Measurements from ENCODE around the gene CNGA1.
"Not testable (repeated sequence)": the region's sequence is repeated elsewhere in the genome, so short reads cannot be mapped to it uniquely, and the experiment has no call there.

The CNGA1 gene

GRCh38 chr4:47926667-47927258 lies 89.7 kb downstream of the CNGA1 start:
- H3K4me3 ChIP-seq (ENCODE audit: low read depth, low read length): no peak overlapping the region
- TF ChIP-seq CTCF (IDR thresholded peaks at IDR 0.05; ENCODE audit: low read depth, low read length, missing control alignments): peak; percentile 85

GRCh38 chr4:47923261-47923608 lies 93.2 kb downstream of the CNGA1 start:
- DNase-seq (ENCODE audit: low read depth): not testable (repeated sequence)

More at GRCh38 chr4:47926667-47927258, 89.7 kb downstream of the CNGA1 start:
- no peak for DNase-seq (ENCODE audit: low read depth)

GRCh38 chr4:47922436-47923260 lies 93.8 kb downstream of the CNGA1 start:
- DNase-seq (ENCODE audit: low read depth); H3K4me3 ChIP-seq (ENCODE audit: low read depth, low read length): not testable (repeated sequence)

More at GRCh38 chr4:47923261-47923608, 93.2 kb downstream of the CNGA1 start:
- not testable (repeated sequence) for H3K4me3 ChIP-seq (ENCODE audit: low read depth, low read length)

- not testable (repeated sequence) for DNase-seq (ENCODE audit: low read depth); H3K4me3 ChIP-seq (ENCODE audit: low read depth, low read length)
Observed at GRCh38 chr4:47917163-47917562, 99.3 kb downstream of the CNGA1 start.

- peak overlapping the region; percentile 99; the same call in 1 of the 2 replicates for H3K4me3 ChIP-seq (ENCODE audit: low read depth, low read length)
- TF ChIP-seq CTCF (IDR thresholded peaks at IDR 0.05; ENCODE audit: low read depth, low read length, missing control alignments): no peak
- no peak for DNase-seq (ENCODE audit: low read depth)
Observed at GRCh38 chr4:47915378-47915777, 101.1 kb downstream of the CNGA1 start.

- H3K4me3 ChIP-seq (ENCODE audit: low read depth, low read length): peak overlapping the region; percentile 99
- no peak for DNase-seq (ENCODE audit: low read depth)
- no peak for TF ChIP-seq CTCF (IDR thresholded peaks at IDR 0.05; ENCODE audit: low read depth, low read length, missing control alignments)
Observed at GRCh38 chr4:47914926-47915237, 101.6 kb downstream of the CNGA1 start.

GRCh38 chr4:47914220-47914925 lies 102.1 kb downstream of the CNGA1 start, which contains the start of gene NFXL1:
Gene NFXL1, minus strand, starts transcription at chr4:47914583. Its CDS starts 380 bp downstream, at chr4:47914203.
- peak; percentile 93 for DNase-seq (ENCODE audit: low read depth)
- peak within 1 kb of the TSS; percentile 99 for H3K4me3 ChIP-seq (ENCODE audit: low read depth, low read length)
- TF ChIP-seq CTCF (IDR thresholded peaks at IDR 0.05; ENCODE audit: low read depth, low read length, missing control alignments): no peak

- no peak for TF ChIP-seq CTCF (IDR thresholded peaks at IDR 0.05; ENCODE audit: low read depth, low read length, missing control alignments)
- H3K4me3 ChIP-seq (ENCODE audit: low read depth, low read length): peak overlapping the region; percentile 99
- DNase-seq (ENCODE audit: low read depth): no peak
Observed at GRCh38 chr4:47913861-47914219, 102.6 kb downstream of the CNGA1 start.
